Heart right ventricle (tissue), 16 donors: ENCODE data around the gene MLANA. TPM values are rescaled to one million over a fixed set of nuclear protein-coding genes. Genes with fewer than 3 reads are reported as not detected.

Source experiments
- ATAC-seq, 8 donors: fragments of 200-7000 bp; cut with Tn5 transposase; one replicate each; pipeline ENCODE4 v1.9.1; 2020; ENCODE audit warnings: mild to moderate bottlenecking in 8 of 8, moderate library complexity in 8 of 8, moderate number of reproducible peaks in 1 of 8
- DNase-seq, 2 donors: peaks; one replicate each; pipeline ENCODE4 v3.0.0-alpha.2; 2020
- H3K27ac ChIP-seq, 10 donors: fragments of 200-600 bp; sonication (generic) in 2 of 10; one replicate each; pipeline versions ENCODE4 v1.5.0 to v1.8.0; 2020 to 2022; ENCODE audit warnings: mild to moderate bottlenecking in 3 of 10
- H3K27me3 ChIP-seq, 7 donors: fragments of 200-600 bp; one replicate each; pipeline ENCODE4 v1.8.0; 2021 to 2022; ENCODE audit warnings: mild to moderate bottlenecking in 2 of 7
- H3K36me3 ChIP-seq, 9 donors: fragments of 200-600 bp; sonication (generic) in 1 of 9; one replicate each; pipeline versions ENCODE4 v1.5.0 to v1.8.0; 2020 to 2022; ENCODE audit warnings: mild to moderate bottlenecking in 2 of 9
- H3K4me1 ChIP-seq, 9 donors: fragments of 200-600 bp; sonication (generic) in 1 of 9; one replicate each; pipeline versions ENCODE4 v1.5.0 to v1.8.0; 2020 to 2022; ENCODE audit warnings: mild to moderate bottlenecking in 4 of 9
- H3K4me3 ChIP-seq, 10 donors: fragments of 200-600 bp; sonication (generic) in 2 of 10; one replicate each; pipeline versions ENCODE4 v1.5.0 to v1.8.0; 2020 to 2022; ENCODE audit warnings: mild to moderate bottlenecking in 7 of 10, moderate library complexity in 2 of 10
- H3K9me3 ChIP-seq, 11 donors: fragments of 200-600 bp in 10 of 11; sonication (generic) in 2 of 11; one replicate each; pipeline versions ENCODE4 v1.5.0 to v1.8.0; 2013 to 2022; ENCODE audit warnings: mild to moderate bottlenecking in 2 of 11, control low read depth in 1 of 11, moderate library complexity in 1 of 11
- WGBS, 2 donors: extraction: QIAGEN DNeasy Blood & Tissue Kit; methylation state at CpG; one replicate each; pipeline ENCODE4 v1.1.7; 2013; ENCODE audit warnings: inconsistent platforms in 1 of 2; 5-methylcytosine and 5-hydroxymethylcytosine counted together
- intact Hi-C, 10 donors: fragments of 100-400 bp; cut with DNase I; formaldehyde crosslinking; loops; one replicate each; pipeline versions ENCODE4 v1.11.1 to v1.14.2; 2022
- long read RNA-seq, 3 donors: library from polyadenylated mRNA; unstranded; transcript quantifications; one replicate each; pipeline ENCODE4 v2.0.0, GENCODE V29; 2020 to 2021
- polyA plus RNA-seq, 2 donors: library from polyadenylated mRNA; stranded (reverse); fragments of 200-250 nt; gene quantifications; one replicate each; pipeline ENCODE4 v1.2.3, GENCODE V29; 2013
- total RNA-seq, 10 donors: library from RNA; stranded (reverse); fragmentation: NEBNext Ultra II Directional in 3 of 10; extraction: Animal tissue kit (Norgen Biotek cat#: 25700) in 3 of 10; gene quantifications; one replicate each; pipeline versions ENCODE4 v1.2.1 to v1.2.4, GENCODE V29; 2021 to 2023
- TF ChIP-seq, protein P1 (sequence below), 9 donors: fragments of 200-600 bp; sonication (generic) in 2 of 9; IDR thresholded peaks; one replicate each; pipeline versions ENCODE4 v1.5.0 to v1.8.0; 2021 to 2022; ENCODE audit warnings: antibody characterized with exemption in 9 of 9, mild to moderate bottlenecking in 5 of 9, moderate library complexity in 1 of 9
- donor health status: Arrhythmogenic right ventricular cardiomyopathy.
- donor health status: ischemic (EF 13 %, LVEDD 7.1; RV severe dilation, severe dysfunction).
- donor health status: healthy with polysubstance abuse.
- donor health status: DM: no; HTN: yes; CAD: no.
- donor health status: DM: no; HTN: no; CAD: no.
- donor health status: ischemic (EF 25% LVEDD 6.9; RV normal size, moderate dysfunction).
- donor health status: ischemic (EF 25% LVEDD 5.7; RV mildly dilated, moderate dysfunction).
- donor health status: healthy.
- donor health status: DM: yes; HTN: yes; CAD: no.
- donor health status: Ischemic cardiomyopathy.
- donor health status: ischemic (EF 35%, LVEDD 5.7; RV mildly dilated, moderate dysfunction).
- donor health status: nonischemic (EF 11% LVEDD 7.7; RV severe dilation, severe dysfunction).
- donor health status: DM: yes; HTN: yes; CAD: no.
- donor health status: PGD.
- donor health status: ischemic (EF 29% LVEDD 5.4; RV normal size, mild dysfunction).
- donor health status: nonischemic (EF 23%, LVEDD 6.1; RV moderate dilation, normal function).

MLANA gene, protein sequence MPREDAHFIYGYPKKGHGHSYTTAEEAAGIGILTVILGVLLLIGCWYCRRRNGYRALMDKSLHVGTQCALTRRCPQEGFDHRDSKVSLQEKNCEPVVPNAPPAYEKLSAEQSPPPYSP
- total RNA-seq: not detected
- polyA plus RNA-seq: not detected
- long read RNA-seq, donor 1, partial matches to known transcripts: 0 of 1 reads
- long read RNA-seq, donor 1, other reads (novel, unspliced or antisense): 1 of 1 reads
- long read RNA-seq, donor 2, partial matches to known transcripts: 0 of 1 reads
- long read RNA-seq, donor 2, other reads (novel, unspliced or antisense): 1 of 1 reads
- long read RNA-seq, donor 3, partial matches to known transcripts: 0 of 1 reads
- long read RNA-seq, donor 3, other reads (novel, unspliced or antisense): 1 of 1 reads

DNA sequence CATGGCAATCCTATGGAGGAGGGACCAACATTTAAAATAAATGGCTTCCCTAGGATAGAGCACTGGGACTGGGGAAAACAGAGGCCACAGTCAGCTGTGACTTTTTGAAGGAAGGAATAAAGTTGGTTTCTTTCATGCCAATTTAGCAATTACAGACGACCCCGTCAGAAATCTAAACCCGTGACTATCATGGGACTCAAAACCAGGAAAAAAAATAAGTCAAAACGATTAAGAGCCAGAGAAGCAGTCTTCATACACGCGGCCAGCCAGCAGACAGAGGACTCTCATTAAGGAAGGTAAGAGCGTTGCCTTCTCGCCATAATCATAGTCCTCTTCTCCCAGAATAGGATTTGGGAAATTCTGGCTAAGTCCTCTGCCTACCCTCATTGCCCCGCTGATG is at the start of gene MLANA:
MLANA (plus strand) TSS at position 249 of the 400 bp plus-strand sequence. CDS start 1,586 bp downstream, outside the sequence.
- no peak for ATAC-seq
- no peak for DNase-seq
- 92 to 93% methylated on average over 9 of the region's 9 CpGs for WGBS, 2 donors
- H3K27me3 ChIP-seq: no peaks in the 10 kb centered on the region
- no peaks in the 10 kb centered on the region for H3K36me3 ChIP-seq
- H3K27ac ChIP-seq: no peak within 1 kb of the TSS
- H3K9me3 ChIP-seq: no peaks in the 10 kb centered on the region
- intact Hi-C loops: loop anchor here in 1 of 10 donors (10.0 kb wide), 1 partner anchor 154 kb away; no protein-coding TSS in a partner anchor
- no peaks in the 10 kb centered on the region for H3K4me1 ChIP-seq
- H3K4me3 ChIP-seq: no peak within 1 kb of the TSS
- TF ChIP-seq, protein P1, sequence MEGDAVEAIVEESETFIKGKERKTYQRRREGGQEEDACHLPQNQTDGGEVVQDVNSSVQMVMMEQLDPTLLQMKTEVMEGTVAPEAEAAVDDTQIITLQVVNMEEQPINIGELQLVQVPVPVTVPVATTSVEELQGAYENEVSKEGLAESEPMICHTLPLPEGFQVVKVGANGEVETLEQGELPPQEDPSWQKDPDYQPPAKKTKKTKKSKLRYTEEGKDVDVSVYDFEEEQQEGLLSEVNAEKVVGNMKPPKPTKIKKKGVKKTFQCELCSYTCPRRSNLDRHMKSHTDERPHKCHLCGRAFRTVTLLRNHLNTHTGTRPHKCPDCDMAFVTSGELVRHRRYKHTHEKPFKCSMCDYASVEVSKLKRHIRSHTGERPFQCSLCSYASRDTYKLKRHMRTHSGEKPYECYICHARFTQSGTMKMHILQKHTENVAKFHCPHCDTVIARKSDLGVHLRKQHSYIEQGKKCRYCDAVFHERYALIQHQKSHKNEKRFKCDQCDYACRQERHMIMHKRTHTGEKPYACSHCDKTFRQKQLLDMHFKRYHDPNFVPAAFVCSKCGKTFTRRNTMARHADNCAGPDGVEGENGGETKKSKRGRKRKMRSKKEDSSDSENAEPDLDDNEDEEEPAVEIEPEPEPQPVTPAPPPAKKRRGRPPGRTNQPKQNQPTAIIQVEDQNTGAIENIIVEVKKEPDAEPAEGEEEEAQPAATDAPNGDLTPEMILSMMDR (IDR thresholded peaks at IDR 0.05): no peak

DNA sequence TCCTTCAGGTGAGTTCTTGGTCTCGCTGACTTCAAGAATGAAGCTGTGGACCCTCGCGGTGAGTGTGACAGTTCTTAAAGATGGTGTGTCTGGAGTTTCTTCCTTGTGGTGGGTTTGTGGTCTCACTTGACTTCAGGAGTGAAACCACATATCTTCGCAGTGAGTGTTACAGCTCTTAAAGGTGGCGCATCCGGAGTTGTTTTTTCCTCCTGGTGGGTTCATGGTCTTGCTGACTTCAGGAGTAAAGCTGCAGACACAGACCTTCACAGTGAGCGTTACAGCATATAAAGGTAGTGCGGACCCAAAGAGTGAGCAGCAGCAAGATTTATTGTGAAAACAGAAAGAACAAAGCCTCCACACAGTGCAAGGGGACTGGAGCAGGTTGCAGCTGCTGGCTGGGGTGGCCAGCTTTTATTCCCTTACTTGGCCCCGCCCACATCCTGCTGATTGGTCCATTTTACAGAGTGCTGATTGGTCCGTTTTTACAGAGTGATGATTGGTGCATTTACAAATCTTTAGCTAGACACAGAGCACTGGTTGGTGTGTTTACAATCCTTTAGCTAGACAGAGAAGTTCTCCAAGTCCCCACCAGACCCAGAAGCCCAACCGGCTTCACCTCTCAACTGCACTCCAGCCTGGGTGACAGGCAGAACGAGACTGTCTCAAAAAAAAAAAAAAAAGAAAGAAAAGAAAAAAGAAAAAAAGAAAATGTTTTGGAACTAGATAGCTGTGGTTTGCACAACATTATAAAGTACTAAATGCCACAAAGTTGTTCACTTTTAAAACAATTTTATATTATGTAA is 48.7 kb upstream of the MLANA start:
- TF ChIP-seq, protein P1 (IDR thresholded peaks at IDR 0.05): no peak
- intact Hi-C loops: no loop called here
- no peaks in the 10 kb centered on the region for H3K9me3 ChIP-seq
- ATAC-seq: peak in 1 of 8 donors; percentile 7
- peaks cover 0 to 29% (median 0%) of the 10 kb centered on the region in 9 donors for H3K4me1 ChIP-seq
- no peak overlapping the region for H3K27ac ChIP-seq
- H3K27me3 ChIP-seq: no peaks in the 10 kb centered on the region
- WGBS, 2 donors: 87 to 93% methylated on average over 12 of the region's 12 CpGs
- no peak overlapping the region for H3K4me3 ChIP-seq
- no peaks in the 10 kb centered on the region for H3K36me3 ChIP-seq
- DNase-seq: no peak

DNA sequence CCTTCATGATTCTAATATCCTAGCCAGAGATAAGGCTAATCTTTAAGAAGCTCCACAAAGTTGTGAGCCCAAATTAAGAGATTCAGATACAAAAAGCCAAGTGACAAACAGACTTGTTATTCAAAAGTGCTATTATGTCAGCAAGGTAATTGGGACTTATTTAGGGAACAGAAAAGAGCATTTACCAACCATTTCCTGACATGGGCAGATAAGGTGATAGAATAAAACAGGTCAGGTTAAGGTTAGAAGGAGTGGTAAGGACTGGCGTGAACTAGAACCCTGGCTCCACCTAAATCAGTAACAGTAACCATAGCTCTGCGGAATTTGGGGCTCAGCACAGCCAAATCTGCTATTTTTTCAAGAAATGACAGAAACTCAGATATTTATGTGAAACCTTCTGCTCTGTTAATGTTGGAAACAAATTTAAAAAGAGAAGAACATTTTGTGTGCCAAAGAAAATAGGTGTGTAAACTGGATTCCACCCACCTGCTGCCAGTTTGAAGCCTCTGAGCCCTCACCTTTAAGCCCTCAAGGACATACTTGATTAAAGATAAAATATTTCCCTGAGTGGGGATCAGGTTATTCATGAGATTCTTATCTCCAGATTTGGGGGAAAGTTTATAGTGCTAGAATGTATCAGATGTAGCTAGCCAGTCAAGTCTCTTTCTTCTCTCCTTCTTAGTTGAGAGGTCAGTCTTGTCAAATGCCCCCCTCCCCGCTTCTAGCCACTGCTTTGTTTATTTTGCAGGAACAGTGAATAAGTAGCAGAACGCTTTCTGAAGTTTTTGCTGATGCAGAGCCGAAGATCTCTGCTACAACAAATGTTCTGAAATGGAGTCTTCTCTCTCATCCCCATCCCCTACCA is 47.5 kb upstream of the MLANA start:
- Histone ChIP-seq H3K4me1 (peaks cover 0 to 29% (median 0%) of the 10 kb centered on the region in 9 donors), H3K9me3 (no peaks in the 10 kb centered on the region), H3K36me3 (no peaks in the 10 kb centered on the region), H3K27me3 (no peaks in the 10 kb centered on the region), H3K27ac (peak overlapping the region in 1 of 10 donors; percentile 28), H3K4me3 (no peak overlapping the region)
- TF ChIP-seq, protein P1 (IDR thresholded peaks at IDR 0.05): no peak
- intact Hi-C loops: no loop called here
- DNase-seq (no peak), ATAC-seq (no peak)
- WGBS, 2 donors: 79 to 84% methylated on average over 5 of the region's 5 CpGs
